Osteoblast (primary cell): Measurements from ENCODE around the gene NEDD4L. TPM values are rescaled to one million over a fixed set of nuclear protein-coding genes. Genes with fewer than 3 reads are reported as not detected.

ENCODE experiments used
- DNase-seq: peaks from one replicate; pipeline ENCODE4 v3.0.0; 2011; ENCODE audit warnings: low spot score, mixed read lengths; ENCODE audit not compliant: insufficient read length; ENCODE audit errors: missing footprints
- H2AFZ ChIP-seq: 2 replicates; pipeline ENCODE4 v1.6.0; 2011; ENCODE audit warnings: mild to moderate bottlenecking, low read length
- H3K27ac ChIP-seq: 2 replicates; pipeline ENCODE4 v1.5.1; 2011; ENCODE audit warnings: mild to moderate bottlenecking, low read depth, low read length, moderate library complexity
- H3K27me3 ChIP-seq: 2 replicates; pipeline ENCODE4 v1.6.0; 2012; ENCODE audit warnings: mild to moderate bottlenecking, control low read depth, inconsistent platforms, low read length, moderate library complexity; ENCODE audit not compliant: insufficient read depth
- H3K36me3 ChIP-seq: 2 replicates; pipeline ENCODE4 v1.5.1; 2011; ENCODE audit warnings: mild to moderate bottlenecking, low read length, control low read depth, moderate library complexity; ENCODE audit not compliant: insufficient read depth
- H3K4me1 ChIP-seq: 2 replicates; pipeline ENCODE4 v1.5.1; 2011; ENCODE audit warnings: mild to moderate bottlenecking, low read length, control low read depth, moderate library complexity; ENCODE audit not compliant: insufficient read depth
- H3K4me2 ChIP-seq: 2 replicates; pipeline ENCODE4 v1.6.0; 2011; ENCODE audit warnings: mild to moderate bottlenecking, low read length; ENCODE audit not compliant: insufficient read depth
- H3K4me3 ChIP-seq: fragments of 200-600 bp; sonication (generic); 3 replicates; pipeline ENCODE4 v1.5.1; 2012; ENCODE audit warnings: mild to moderate bottlenecking, low read length, inconsistent platforms; ENCODE audit not compliant: insufficient read depth
- H3K79me2 ChIP-seq: 2 replicates; pipeline ENCODE4 v1.6.0; 2012; ENCODE audit warnings: mild to moderate bottlenecking, low read length, control low read depth, inconsistent platforms; ENCODE audit not compliant: insufficient read depth
- H3K9me3 ChIP-seq: 2 replicates; pipeline ENCODE4 v1.5.1; 2011; ENCODE audit warnings: low read depth, low read length, control low read depth
- H4K20me1 ChIP-seq: 2 replicates; pipeline ENCODE4 v1.6.0; 2012; ENCODE audit warnings: mild to moderate bottlenecking, low read length, control low read depth; ENCODE audit not compliant: insufficient read depth
- CTCF ChIP-seq: IDR thresholded peaks from 2 replicates; pipeline ENCODE4 v1.5.1; 2011; ENCODE audit warnings: mild to moderate bottlenecking, low read depth, low read length, moderate library complexity; ENCODE audit errors: extremely low read depth
- total RNA-seq: library from RNA; depleted of rRNA; stranded (reverse); fragments of >200 nt; gene quantifications from 2 replicates; pipeline ENCODE4 v1.2.3, GENCODE V29; 2012

The NEDD4L gene
- total RNA-seq, 1 donor = 30.0 TPM

GRCh38 chr18:58397385-58398132, 353.5 kb downstream of the NEDD4L start:
- peaks cover 26% of the 10 kb centered on the region for H3K4me1 ChIP-seq
- no peak for TF ChIP-seq CTCF
- no peak overlapping the region for H3K4me3 ChIP-seq
- no peak overlapping the region for H3K4me2 ChIP-seq
- no peaks in the 10 kb centered on the region for H4K20me1 ChIP-seq
- no peaks in the 10 kb centered on the region for H3K79me2 ChIP-seq
- H2AFZ ChIP-seq = no peak overlapping the region
- no peaks in the 10 kb centered on the region for H3K9me3 ChIP-seq
- no peaks in the 10 kb centered on the region for H3K27me3 ChIP-seq
- no peak for DNase-seq
- H3K36me3 ChIP-seq = no peaks in the 10 kb centered on the region
- H3K27ac ChIP-seq = no peak overlapping the region

GRCh38 chr18:58398648-58399398, 354.8 kb downstream of the NEDD4L start:
- H3K27me3 ChIP-seq = no peaks in the 10 kb centered on the region
- H3K4me1 ChIP-seq = peaks cover 20% of the 10 kb centered on the region
- no peak overlapping the region for H3K4me3 ChIP-seq
- no peaks in the 10 kb centered on the region for H3K79me2 ChIP-seq
- no peak for DNase-seq
- no peaks in the 10 kb centered on the region for H3K9me3 ChIP-seq
- no peak for TF ChIP-seq CTCF
- H3K4me2 ChIP-seq = no peak overlapping the region
- H3K36me3 ChIP-seq = no peaks in the 10 kb centered on the region
- H2AFZ ChIP-seq = no peak overlapping the region
- H4K20me1 ChIP-seq = no peaks in the 10 kb centered on the region
- H3K27ac ChIP-seq = no peak overlapping the region

GRCh38 chr18:58400331-58400870, 356.4 kb downstream of the NEDD4L start:
- Histone ChIP-seq H3K9me3 (no peaks in the 10 kb centered on the region), H3K4me1 (peaks cover 8% of the 10 kb centered on the region), H2AFZ (no peak overlapping the region), H3K27me3 (no peaks in the 10 kb centered on the region), H4K20me1 (no peaks in the 10 kb centered on the region), H3K4me2 (no peak overlapping the region), H3K36me3 (no peaks in the 10 kb centered on the region), H3K4me3 (no peak overlapping the region), H3K79me2 (no peaks in the 10 kb centered on the region), H3K27ac (no peak overlapping the region)
- DNase-seq = no peak
- TF ChIP-seq CTCF = no peak

GRCh38 chr18:58401191-58401590, 357.2 kb downstream of the NEDD4L start:
- Histone ChIP-seq H3K9me3 (no peaks in the 10 kb centered on the region), H4K20me1 (no peaks in the 10 kb centered on the region), H2AFZ (no peak overlapping the region), H3K4me3 (no peak overlapping the region), H3K27ac (no peak overlapping the region), H3K79me2 (no peaks in the 10 kb centered on the region), H3K27me3 (no peaks in the 10 kb centered on the region), H3K4me1 (peaks cover 8% of the 10 kb centered on the region), H3K4me2 (no peak overlapping the region), H3K36me3 (no peaks in the 10 kb centered on the region)
- no peak for TF ChIP-seq CTCF
- no peak for DNase-seq
